NCI-H2107 treated with DMSO at 0.1 percent for 48 hours (cell line): ENCODE data around the gene MYOF.
"Not testable (repeated sequence)": the region's sequence is repeated elsewhere in the genome, so short reads cannot be mapped to it uniquely, and the experiment has no call there.

Experiments used
- DNase-seq: peaks from one replicate; lab custom pipeline; 2025; ENCODE audit not compliant: unreplicated experiment; lab: John Stamatoyannopoulos, UW

Gene MYOF

DNA sequence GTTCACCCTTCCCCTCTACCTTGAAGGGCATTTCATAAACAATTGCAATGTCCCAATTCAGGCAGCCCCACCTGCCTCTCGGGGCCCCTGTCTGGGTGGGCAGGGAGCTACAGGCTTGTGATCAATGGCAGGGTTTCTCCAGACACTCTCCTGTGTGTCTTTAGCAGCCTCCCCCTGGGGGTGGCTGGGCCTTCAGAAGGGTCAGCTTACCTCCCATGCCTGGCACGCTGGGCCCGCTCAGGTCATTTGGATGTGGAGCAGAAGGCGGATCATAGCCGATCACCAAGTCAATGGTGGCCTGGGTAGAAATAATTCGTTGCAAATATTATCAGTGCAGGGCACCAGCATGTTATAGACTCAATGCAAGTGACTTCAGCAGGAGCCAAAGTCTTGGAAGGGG lies 56.3 kb downstream of the MYOF start:
- DNase-seq = no peak

DNA sequence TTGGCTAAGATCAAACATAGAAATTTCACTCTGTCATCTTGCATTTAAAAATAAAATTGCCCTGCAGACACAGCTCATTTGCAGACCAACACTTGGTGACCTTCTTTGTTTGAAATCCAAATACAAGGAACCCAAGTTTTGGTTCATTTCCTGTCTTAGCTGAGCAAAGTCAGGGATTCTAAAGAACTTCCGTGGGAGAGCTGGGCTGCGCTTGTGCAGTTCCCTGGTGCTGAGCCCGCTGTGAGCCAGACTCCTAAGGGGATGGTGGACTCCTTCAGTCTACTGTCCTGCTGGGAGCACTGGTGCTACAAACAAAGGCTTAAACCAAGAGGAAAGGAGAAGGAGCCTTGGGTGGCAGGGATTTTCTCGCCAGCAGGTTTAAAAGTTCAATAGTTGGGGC lies 60.0 kb downstream of the MYOF start:
- DNase-seq = no peak

DNA sequence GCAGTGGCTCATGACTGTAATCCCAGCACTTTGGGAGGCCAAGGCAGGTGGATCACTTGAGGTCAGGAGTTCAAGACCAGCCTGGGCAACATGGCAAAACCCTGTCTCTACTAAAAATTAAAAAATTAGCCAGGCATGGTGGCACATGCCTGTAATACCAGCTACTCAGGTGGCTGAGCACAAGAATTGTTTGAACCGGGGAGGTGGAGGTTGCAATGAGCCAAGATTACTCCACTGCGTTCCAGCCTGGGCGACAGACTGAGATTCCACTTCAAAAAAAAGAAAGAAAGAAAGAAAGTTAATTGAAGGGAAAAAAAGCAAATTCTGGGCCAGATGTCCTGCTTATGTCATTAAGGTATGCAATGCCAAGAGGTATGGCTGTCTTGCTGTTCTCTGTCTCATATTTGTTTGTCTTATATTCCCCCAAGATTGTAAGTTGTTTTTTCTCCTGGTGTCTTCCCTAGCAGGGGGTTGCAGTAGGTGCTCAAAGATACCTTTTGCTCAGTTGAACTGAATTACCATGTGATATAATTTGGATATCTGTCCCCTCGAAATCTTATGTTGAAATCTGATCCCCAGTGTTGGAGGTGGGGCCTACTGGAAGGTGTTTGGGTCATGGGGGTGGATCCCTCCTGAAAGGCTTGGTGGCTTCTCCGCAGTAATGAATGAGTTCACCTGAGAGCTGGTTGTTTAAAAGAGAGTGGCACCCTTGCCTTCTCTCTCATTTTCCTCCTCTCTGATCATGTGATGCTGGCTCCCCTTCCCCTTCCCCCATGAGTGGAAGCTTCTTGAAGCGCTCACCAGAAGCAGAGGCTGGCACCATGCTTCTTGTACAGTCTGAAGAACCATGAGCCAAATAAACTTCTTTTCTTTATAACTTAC lies 60.9 kb downstream of the MYOF start:
- DNase-seq = no peak

DNA sequence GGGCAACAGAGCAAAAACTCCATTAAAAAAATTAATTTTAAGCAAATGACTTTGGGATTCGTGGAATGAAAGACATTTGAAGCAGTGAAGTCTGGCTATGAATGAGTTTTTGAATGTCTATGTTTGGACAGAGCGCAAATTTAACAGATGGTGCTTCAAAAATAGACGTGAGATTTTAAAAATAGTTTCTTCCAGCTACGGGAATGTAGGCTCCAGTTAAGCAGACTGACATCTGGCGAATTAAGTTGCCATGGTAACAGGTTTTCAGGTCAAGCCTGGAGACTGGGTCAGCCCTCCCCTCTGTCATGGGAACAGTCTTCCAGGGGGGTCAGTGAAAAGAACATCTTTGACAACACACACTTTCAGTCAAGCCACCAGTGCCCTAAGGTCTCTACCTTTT lies 62.0 kb downstream of the MYOF start:
- no peak for DNase-seq

DNA sequence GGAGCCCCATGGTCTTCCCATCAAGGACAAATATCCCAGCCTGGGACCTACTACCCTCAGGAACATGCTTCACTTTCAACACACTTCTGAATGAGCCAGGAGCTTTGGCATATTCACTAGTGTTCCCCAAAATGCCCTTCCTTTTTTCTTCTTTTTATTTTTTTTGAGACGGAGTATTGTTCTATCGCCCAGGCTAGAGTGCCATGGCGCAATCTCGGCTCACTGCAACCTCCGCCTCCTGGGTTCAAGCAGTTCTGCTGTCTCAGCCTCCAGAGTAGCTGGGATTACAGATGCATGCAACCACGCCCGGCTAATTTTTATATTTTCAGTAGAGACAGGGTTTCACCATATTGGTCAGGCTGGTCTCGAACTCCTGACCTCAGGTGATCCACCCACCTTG lies 63.1 kb downstream of the MYOF start:
- not testable (repeated sequence) for DNase-seq

- DNase-seq = no peak
Measured at GRCh38 chr10:93417921-93418320, 64.2 kb downstream of the MYOF start.

GRCh38 chr10:93417266-93417665 lies 64.9 kb downstream of the MYOF start:
- DNase-seq = no peak

- DNase-seq = no peak
Measured at GRCh38 chr10:93416824-93417223, 65.3 kb downstream of the MYOF start.

DNA sequence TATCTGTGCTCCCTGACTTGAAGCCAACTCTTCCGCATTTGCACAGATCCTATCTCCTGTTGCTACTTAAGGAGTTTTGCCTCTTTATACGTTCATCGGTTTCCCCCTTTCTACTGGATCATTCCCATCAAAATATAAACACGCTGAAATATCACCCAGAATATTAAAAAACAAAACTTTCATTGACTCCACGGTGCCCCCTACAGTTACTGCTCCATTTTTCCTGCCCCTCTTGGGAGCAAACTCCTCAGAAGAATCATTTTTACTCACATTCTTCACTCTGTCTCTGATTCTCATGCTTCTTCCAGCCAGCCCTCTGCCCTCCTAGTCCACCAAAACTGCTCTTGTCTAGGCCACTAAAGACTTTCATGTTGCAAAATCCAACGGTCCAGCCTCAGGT lies 66.4 kb downstream of the MYOF start:
- DNase-seq = no peak

DNA sequence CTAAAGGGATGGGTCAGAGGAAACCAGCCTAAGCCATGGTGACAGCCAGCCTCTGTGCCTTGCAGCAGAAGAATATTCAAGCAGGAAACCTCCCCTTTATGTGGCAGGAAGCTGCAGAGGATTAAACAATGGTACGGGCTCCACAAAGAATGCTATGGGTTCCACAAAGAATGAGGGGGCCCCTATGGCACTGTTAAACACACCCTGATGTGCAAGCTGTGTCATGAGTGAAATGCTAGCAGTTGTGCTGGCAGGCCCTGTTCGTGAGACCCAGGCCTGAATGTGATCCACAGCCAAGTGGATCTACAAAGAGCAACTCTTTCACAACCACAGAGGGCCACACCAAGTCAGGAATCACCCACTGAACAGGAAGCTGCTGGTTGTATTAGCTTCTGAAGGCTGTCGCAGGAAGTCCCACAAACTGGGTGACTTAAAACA lies 68.9 kb downstream of the MYOF start:
- DNase-seq = no peak

GRCh38 chr10:93412801-93413200 lies 69.3 kb downstream of the MYOF start:
- DNase-seq = no peak

DNA sequence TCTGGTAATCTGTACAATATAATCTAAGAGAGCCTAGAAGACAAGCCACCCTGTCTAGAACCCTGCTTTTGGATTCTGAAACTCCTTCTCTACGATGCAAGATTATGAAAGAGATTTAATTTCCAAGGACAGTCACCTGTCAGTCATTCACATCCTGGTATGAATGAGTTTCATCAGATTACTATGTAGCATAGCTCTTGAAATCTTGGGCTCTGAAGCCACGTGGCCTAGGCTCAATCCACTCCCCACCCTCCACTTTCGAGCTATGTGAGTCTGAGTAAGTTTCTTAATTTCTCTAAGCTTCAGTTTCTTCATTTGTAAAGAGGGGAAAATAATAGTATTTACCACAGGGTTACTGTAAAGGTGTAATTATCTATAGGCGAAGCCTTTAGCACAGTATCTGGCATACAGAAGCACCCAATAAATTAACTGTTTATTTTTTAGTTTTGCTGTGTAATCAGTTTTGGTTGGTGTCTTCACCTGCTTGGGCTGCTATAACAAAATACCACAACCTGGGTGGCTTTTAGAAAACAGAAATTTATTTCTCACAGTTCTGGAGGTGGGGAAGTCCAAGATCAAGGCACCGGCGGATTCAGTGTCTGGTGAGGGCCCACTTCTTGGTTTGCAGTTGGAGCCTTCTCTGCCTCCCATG lies 71.3 kb downstream of the MYOF start:
- no peak for DNase-seq

DNA sequence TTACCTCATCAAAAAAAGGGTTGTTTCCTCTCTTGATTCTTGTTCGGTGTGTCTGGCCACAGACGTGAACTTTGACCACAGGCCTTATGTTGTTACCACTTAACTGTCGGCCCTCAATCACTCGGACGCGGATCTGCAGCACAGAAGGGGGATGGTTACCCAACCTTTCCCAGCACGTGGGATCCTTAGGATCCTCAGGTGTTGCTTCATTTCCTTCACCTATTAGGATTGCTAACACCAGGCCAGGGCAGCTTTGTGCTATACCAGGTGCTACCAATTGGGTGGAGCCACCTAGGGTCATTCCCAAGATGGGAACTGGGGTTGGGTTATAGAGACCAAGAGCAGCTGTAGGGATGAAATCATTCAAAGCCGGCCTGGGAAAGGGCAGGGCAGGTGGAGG lies 73.4 kb downstream of the MYOF start:
- DNase-seq = no peak

GRCh38 chr10:93406364-93407145 lies 75.6 kb downstream of the MYOF start:
- DNase-seq = no peak

DNA sequence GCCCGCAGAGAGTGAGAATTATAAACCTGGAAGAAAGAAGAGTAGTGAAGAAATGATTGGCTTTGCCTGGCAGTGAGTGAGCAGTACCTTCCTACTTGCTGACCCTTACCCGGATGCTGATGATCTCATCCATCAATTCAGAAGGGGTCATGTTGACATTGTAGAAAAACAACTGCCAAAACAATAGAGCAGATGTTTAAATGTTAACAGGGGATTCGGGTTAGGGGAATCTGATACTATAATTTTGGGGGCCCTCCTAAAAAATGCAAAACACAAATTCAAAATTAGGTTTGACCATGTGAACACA lies 78.1 kb downstream of the MYOF start:
- no peak for DNase-seq

DNA sequence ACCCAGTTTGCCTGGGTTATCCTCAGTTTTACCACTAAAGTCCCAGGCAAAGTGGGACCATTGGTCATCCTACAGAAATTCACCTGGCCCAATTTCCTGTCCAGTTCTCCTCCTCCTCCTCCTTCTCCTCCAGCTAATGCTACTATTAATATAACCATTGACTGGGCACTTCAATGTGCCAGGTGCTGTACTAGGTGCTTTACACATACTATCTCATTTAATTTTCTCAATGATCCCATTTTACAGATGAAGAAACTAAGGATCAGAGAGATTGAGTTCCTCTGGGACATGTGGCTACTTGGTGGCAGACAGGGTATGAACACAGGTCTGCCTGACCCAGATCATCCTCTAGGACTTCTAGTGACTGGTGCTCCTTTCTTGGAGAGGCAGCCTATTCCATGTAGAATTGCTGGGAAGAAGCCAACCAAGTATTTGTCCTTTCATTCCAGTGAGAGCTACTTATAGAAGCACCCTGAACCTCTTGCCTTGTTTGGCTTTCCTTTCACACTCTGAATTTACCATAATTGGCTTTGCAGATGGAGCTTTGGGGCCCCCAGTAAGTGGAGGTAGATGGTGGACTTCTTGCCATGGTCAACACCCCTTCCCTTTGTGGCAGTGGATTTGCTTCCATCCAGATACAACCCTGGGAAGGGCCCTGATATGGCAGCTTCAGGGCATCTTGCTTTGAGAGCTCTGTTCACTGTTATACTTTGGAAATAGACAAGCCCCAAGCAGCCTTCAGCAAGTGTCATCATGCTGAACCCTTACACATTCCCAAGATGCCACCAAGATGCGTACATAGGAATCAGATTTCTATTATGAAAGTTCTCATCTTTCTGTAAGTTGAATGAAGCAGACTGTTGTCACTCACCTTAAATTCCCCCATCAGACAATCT lies 78.7 kb downstream of the MYOF start:
- DNase-seq = no peak

DNA sequence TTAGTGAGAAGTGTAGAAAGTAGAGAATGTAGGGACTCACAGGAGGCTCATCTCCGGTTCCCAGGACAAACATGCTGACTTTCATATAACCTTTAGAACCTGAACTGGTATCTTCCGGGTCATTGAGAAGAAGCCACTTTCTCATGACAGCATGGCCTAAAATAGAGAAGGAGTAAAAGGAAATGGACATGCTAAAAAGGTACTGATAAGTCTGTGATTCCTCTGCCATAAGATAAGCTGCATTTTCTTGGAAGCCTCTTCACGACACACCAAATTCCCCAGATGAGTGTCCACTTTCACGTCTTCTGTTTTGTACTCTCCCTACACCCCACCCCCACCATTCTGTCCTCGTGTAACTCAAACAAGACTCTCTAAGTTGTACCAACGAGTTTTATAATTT lies 79.9 kb downstream of the MYOF start:
- no peak for DNase-seq

DNA sequence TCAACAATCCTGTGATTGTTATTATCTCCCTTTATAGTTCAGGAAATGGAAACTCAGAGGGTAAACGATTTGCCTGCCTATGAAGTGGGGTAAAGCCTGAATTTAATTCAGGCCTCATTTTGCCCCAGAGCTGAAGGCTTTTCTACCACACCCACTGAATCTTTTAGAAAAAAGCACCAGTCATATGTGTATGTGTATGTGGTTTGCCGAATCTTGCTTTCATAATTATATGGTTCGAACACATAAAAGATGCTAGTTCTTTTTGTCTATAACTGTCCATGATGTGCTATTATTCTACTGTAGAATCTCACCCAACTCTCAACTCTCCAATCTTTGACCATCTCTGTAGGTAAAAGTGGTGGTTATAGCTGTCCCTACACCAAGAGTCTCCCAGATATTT lies 83.6 kb downstream of the MYOF start:
- no peak for DNase-seq

DNA sequence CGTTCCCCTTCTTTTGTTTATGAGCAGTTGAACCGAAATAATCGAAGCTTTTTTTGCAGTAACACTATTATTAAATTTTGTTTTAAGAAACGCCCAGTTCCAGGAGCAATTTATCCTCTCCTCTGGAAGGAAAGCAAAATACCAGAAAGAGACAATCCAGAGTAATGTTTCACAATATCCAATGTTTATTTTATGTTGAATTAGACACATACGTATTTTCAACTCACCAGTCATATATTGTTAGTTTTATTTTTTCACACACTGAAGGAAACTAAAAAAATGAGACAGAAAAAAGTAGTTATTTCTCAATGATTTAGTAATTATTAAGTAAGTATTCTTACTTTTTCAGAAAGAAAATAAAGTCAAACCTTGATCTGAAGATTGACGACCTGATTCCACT lies 85.1 kb downstream of the MYOF start:
- no peak for DNase-seq

DNA sequence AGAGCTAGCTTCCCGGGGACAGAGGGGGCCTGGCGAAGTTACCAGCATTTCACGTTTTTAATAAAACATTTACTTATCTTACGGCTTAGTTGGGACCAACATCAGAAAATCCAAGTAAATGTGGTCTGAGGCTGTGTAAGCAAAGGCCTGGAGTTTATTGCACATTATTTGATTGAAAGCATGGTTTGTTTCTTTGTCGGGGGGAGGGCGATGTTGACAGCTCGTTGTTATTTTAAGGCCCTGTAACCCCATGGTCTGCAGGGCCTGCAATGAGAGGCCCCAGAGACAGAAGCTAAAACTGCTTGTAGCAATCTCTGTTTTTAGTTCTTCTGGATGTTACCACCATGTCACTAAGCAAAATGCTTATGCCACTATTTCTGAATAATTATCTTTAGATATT lies 88.9 kb downstream of the MYOF start:
- no peak for DNase-seq

DNA sequence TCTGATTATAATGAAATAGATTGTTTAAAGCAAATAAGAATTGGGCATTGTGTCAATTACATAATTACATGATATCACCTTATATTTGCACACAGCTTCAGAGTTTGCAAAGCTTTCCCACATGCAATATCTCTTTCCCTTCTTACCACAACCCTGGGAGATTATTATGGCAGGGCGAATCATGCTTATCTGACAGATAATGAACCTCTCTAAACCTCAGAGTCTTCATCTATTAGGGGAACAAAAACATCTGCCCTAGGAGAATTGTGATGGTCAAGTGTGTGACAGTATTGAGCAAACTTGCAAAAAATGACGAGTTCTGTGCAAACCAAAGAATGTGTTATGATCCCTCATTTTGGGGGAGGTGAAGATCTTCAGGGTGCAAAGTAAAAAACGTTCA lies 90.0 kb downstream of the MYOF start:
- DNase-seq = no peak
